ENCODE measurements around the gene SHF. TPM values are rescaled to one million over a fixed set of nuclear protein-coding genes. Genes with fewer than 3 reads are reported as not detected.
"Not testable (repeated sequence)": the region's sequence is repeated elsewhere in the genome, so short reads cannot be mapped to it uniquely, and the experiment has no call there.

SHF gene
- 2.9 and 3.4 TPM in 2 replicates for total RNA-seq (2014; rRNA removed; shearing (Covaris generic))
- polyA plus RNA-seq (2015; cell fraction: cytosol; rRNA removed), result 2.7 TPM in 2 replicates
- polyA plus RNA-seq (2015; cell fraction: nucleus; rRNA removed), result 1.6 and 2.6 TPM in 2 replicates

DNA sequence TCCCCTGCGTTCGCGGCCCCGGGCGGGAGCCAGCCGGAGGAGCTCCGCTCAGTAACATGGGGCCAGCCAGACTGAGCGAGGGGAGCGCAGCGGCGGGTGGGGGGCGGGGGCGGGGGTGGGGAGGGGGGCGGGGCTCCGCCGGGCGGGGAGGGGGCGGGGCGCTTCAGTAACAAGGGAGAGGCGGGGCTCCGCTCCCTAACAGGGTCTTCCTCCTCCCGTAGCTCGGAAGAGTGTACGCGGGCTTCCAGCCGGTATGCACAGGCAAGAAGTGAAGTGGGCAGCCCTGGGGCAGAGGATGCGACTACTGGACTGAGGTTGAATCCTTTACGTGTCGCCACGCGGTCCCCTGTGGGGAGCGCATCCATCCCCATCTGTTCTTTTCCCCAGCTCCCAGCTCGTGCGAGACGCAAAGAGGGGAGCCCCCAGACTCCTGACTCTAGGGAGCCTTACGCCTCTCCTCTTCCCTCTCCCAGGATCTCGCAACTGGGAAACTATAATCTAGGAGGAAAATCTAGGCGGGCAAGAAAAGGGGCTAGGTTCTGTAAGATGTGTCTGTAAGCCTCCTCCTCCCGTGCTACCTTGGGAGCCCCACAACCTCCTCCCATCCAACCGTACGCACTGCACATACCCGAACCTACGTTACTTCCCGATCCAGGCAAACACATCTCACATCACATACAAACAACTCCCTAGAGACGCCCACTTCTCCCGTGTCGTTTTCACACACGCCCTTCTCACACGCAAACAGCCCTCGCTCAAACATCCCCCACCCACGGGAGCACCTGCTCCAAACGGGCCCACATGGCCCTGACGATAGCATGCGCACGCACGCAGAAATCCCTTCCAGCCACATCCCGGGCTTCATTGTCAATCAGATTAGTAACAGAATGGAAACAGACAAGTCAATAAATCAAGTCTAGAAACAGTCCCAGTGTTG lies at the start of gene SHF:
SHF (minus strand) TSS at position 73 of the 937 bp plus-strand sequence; CDS start at position 58, 15 bp downstream.
- no peak for DNase-seq (ENCODE audit: low read depth)

GRCh38 chr15:45236806-45237205 lies 49.0 kb upstream of the SHF start:
- DNase-seq (ENCODE audit: low read depth), result not testable (repeated sequence)

- DNase-seq (ENCODE audit: low read depth), result peak; percentile 27
Observed at GRCh38 chr15:45234562-45235235, 46.9 kb upstream of the SHF start.

DNA sequence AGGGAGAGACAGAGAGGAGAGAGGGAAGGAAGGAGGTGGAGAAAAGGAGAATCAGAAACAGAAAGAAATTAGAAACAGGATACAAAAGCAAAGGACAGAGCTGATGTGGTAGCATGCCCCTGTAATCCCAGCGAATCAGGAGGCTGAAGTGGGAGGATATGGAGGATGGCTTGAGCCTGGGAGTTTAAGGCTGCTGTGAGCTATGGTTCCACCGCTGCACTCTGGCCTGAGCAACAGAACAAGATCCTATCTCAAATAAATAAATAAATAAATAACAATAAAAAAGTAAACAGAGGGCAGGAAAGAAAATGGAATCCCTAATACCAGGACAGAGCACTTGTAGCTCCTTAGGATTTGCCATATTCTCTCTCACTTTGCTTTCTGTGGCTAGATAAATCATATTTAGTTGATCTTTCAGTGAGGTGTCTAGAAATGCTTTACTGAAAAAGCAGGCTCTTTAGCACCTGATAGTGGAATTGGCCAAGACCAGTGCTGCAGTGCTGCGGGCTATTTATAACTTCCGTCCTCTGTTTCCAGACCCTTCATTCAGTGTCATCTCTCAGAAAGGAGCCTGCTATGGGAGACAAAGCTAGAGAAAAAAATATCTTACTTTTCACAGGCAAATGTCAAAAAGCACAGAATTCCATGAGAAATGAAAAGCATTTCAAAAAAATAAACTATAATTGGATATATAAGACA lies 44.2 kb upstream of the SHF start:
- no peak for DNase-seq (ENCODE audit: low read depth)

DNA sequence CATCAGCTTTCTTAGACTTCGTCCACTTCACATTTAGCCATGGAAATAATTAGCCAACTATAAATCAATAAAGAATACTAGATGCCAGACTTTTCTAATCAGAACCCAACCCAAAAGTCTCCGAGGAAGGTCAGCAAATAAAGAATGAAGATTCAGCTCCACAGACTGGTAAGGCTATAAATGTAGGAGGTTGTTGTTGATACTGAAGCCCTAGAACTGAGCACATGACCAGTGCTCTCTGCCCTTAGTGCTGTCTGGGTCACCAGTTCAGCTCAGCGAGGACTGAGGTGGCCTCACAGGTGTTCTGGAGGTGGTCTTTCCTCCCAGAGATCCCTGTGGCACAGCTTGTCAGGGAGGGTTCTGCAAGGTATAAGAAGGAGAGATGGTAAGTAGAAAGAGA lies 43.4 kb upstream of the SHF start:
- DNase-seq (ENCODE audit: low read depth), result no peak

GRCh38 chr15:45230245-45230965 lies 42.6 kb upstream of the SHF start:
- no peak for DNase-seq (ENCODE audit: low read depth)

DNA sequence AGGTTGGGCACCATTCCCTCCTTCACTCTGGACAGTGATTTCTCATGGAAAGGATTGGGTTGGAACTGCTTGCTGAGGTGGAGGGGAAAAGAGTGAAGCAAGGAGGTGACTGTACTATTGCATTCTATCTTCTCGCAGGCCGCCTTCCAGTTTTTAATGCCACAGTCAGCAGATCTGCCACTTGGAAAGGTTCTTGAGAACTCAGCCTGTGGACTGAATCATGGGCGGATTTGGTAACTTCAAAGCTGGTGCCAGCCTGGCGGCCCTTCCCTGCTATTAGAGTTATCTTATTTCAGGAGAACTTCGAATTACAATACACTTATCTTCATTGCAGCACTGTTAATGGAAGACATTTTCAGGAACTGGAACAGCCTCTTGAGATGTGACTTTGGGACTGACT lies 41.2 kb upstream of the SHF start:
- DNase-seq (ENCODE audit: low read depth), result no peak

DNA sequence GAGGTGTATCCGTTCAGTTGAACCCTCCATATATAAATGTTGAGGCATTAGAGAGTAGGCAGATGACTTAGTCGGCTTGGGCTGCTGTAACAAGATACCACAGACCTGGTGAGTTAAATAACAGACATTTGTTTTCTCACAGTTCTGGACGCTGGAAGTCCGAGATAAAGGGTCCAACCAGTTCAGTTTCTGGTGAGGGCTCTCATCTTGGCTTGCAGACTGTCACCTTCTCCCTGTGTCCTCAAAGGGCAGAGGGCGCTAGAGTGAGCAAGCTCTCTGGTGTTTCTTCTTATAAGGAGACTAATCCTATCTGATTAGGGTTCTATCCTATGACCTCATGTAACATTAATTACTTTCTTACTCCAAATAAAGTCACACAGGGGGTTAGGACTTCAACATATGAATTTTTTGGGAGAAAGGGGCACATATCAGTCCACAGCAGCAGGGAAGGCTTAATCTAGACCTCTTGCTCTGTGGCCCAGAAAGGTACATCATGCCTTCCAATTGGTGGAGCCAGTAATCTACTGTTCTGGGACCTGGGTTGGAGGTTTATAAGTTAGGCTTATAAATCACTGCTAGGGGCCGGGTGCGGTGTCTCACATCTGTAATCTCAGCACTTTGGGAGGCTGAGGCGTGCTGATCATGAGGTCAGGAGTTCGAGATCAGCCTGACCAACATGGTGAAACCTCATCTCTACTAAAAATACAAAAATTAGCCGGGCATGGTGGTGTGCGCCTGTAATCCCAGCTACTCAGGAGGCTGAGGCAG lies 37.9 kb upstream of the SHF start:
- no peak for DNase-seq (ENCODE audit: low read depth)

DNA sequence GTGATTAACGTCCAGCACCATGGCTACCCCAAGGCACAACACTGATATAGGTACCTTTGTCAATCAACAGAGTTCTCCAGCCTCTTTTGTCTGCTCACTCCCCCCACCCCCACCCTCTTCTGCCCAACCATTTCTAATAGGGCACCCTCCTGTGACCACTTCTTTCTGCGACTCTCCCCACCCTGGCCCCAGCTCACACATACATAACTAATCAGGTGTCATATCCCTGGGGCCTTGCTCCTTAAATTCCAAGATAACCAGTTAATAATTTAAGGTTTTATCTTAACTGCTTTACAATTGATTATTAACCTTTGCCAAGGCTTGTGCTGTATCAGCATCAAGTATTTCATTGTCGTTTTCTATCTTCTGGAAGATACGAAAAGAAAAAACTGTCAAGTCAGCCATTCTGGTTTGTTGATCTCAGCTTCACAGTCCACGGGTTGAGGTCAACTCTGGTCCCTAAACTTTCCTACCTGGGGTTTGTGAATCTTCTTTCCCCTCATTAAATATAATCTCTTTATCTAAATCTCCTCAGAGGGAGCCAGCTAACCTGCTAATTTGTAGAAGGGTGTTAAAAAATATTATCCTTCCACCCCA lies 37.0 kb upstream of the SHF start:
- no peak for DNase-seq (ENCODE audit: low read depth)

GRCh38 chr15:45221967-45222366 lies 34.2 kb upstream of the SHF start:
- no peak for DNase-seq (ENCODE audit: low read depth)

GRCh38 chr15:45221053-45221599 lies 33.4 kb upstream of the SHF start:
- peak; percentile 11 for DNase-seq (ENCODE audit: low read depth)

DNA sequence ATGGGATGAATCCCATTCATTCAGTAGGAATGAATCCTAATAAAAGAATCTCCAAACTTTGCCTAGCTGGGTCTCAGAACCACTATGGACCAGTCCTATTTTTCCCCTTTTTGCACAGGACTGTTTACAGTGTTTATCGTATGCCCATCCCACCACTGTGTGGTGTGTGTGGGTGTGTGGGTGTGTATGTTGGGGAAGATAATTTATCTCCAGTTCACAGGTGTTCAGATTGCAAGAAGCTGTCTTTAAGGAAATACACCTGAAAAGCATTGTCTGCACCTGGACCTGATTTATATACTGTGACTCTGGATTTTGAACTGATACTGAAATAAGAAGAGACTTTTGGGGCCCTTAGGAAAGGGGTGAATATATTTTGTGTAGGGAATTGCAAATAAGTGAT lies 24.7 kb upstream of the SHF start:
- no peak for DNase-seq (ENCODE audit: low read depth)

DNA sequence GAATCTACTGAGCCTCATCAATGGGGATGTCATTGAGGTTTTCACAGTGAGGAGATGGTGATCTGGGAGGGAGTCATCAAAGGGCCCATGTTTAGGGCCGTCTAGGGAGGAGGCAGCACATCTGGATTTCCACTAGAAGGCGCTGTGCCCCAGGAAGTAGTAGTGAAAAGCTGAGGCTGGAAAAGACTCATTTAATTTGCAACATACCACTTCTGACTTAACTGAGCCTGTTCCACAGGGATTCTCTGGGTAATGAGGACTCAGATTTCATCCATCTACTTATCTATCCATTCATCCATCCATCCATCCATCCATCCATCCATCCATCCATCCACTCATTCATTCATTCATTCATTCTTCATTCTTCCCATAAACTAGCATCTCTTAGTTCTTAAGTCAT lies 17.4 kb upstream of the SHF start:
- DNase-seq (ENCODE audit: low read depth), result peak; percentile 62

DNA sequence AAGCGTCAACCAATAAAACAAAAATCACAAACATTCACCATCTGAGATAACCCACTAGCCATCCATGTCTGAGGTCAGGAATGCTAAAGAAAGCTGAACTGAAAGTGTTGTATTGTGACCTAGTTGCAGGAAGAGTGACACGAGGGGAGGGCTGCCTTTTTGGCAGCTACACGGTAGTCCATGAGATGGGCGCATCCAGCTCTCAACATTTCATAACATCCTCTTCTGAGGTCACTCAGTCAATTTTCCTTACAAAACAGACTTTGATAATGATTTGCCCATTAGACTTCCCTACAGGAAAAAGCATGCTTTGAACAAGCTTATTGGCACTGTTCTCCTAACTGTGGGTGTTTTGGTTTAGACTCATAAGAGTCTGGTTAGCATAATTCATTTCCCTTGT lies 15.4 kb upstream of the SHF start:
- no peak for DNase-seq (ENCODE audit: low read depth)

GRCh38 chr15:45201869-45202268 lies 14.1 kb upstream of the SHF start:
- no peak for DNase-seq (ENCODE audit: low read depth)

DNA sequence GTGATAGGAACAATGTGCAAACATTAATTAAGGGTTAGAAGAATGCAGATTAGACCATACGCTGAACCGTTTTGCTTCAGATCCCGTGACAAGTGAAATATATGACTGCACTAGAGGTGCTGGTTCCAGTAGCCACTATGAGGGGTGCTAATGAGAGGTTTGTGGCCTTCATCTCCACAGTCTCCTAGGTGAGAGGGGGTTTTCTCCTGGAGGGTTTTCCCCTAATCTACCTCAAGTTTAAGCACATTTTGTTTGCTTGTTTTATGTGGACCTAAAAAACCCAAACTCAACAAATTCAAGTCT lies 13.7 kb upstream of the SHF start:
- no peak for DNase-seq (ENCODE audit: low read depth)

DNA sequence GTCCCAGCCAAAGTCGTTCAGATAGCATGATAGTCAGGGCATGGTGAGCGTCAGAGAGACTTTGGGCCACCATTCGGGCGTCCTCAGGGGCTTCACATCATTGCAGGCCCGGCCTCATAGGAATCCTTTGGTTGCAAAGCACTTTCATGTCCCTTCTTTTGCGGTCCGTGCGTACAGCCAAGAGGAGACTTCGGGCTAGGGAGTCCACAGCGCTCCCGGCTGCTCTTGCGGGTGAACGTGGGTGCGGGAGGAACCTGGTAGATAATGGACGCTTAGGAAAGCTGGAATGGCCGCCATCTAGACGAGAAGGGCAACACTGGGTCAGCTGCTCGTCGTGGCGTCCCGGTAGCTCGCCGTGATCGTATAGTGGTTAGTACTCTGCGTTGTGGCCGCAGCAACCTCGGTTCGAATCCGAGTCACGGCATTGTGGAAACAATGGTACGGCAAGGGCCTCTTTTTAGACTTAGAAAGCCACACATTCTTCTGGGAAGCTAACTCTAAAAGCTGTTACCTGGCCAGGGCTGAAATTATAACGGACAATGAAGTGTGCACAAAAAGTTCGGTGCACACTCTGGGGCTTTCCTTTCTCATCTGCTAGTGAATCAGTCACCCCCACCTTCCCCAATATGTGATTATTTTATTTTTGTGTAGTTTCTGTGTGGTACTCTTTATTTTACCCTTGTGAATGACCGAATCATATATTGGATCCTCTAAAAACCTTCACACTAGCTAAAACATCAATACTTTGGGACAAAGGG lies 13.2 kb upstream of the SHF start:
- DNase-seq (ENCODE audit: low read depth), result peak; percentile 83

DNA sequence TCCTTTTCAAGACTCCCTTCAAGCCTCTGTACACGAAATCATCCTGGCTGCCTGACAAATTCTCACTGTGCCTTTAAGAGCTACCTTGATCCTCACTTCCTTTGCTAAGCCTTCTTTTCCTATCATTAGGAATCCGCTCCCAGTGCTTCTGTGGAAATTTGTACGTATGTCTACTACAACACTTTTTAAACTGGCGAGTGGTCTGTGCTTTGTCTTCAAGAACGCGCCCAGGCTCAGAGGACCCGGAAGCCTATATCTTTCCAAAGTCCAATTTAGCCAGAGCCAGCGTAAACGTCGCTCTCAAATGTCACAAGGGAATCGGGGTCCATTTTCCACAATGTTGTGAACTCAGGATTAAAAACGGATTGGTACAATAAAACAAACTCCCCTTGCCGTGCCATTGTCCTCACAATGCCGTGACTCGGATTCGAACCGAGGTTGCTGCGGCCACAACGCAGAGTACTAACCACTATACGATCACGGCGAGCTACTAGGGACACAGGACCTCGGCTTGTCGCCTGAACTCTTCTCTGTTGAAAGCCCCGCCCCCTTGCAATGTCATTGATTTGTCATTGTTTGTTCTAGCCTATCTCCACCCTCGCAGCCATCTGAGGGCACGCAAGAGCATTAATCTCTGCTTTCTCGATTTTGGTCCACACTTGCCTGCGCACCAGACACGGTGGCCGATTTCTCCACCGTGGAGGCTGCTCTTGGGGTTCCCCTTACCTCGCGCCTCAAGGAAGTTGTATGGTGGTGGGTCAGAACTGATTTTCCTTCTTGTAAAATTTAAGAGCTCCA lies 12.4 kb upstream of the SHF start:
- DNase-seq (ENCODE audit: low read depth), result peak; percentile 97
